GM12878 (cell line): ENCODE measurements around the gene GBX1.

Experiments
- ATF2 ChIP-seq: IDR thresholded peaks from 2 replicates; pipeline ENCODE4 v1.6.1; 2012; ENCODE audit warnings: low read length, inconsistent platforms
- CBFB ChIP-seq: IDR thresholded peaks from 2 replicates; pipeline ENCODE4 v1.6.1; 2016; ENCODE audit warnings: antibody characterized with exemption, low read depth
- CTCF ChIP-seq, 3 experiments: IDR thresholded peaks in 2 of 3; conservative IDR thresholded peaks in 1 of 3; 2 replicates each; pipeline ENCODE4 v1.5.1; 2011; ENCODE audit warnings: low read depth in 3 of 3, low read length in 3 of 3, mild to moderate bottlenecking in 3 of 3, control low read depth in 2 of 3, moderate library complexity in 2 of 3, inconsistent platforms in 1 of 3, mixed read lengths in 1 of 3; ENCODE audit not compliant: control insufficient read depth in 2 of 3, insufficient read depth in 1 of 3; ENCODE audit errors: extremely low read depth in 1 of 3
- IKZF1 ChIP-seq: fragments of 450-650 bp; conservative IDR thresholded peaks from 2 replicates; pipeline ENCODE4 v1.6.1; 2017; ENCODE audit warnings: antibody characterized with exemption, mild to moderate bottlenecking
- MAX ChIP-seq: IDR thresholded peaks from 2 replicates; pipeline ENCODE4 v1.6.1; 2012; ENCODE audit warnings: low read depth, low read length, improper control_type of control experiment
- PKNOX1 ChIP-seq: fragments of 450-650 bp; IDR thresholded peaks from 2 replicates; pipeline ENCODE4 v1.6.1; 2016; ENCODE audit warnings: mild to moderate bottlenecking
- POLR2AphosphoS5 ChIP-seq: IDR thresholded peaks from 2 replicates; pipeline ENCODE4 v1.6.1; 2011; ENCODE audit warnings: mild to moderate bottlenecking, low read length, inconsistent platforms
- RBBP5 ChIP-seq: fragments of 200-600 bp; sonication (generic); conservative IDR thresholded peaks from 2 replicates; pipeline ENCODE4 v1.6.1; 2016
- SMC3 ChIP-seq: IDR thresholded peaks from 2 replicates; pipeline ENCODE4 v1.6.1; 2011; ENCODE audit warnings: low read length, improper control_type of control experiment, borderline replicate concordance
- SUZ12 ChIP-seq: fragments of 200-600 bp; sonication (generic); IDR thresholded peaks from one replicate; pipeline ENCODE4 v1.6.1; 2018; ENCODE audit warnings: antibody characterized with exemption, mild to moderate bottlenecking; ENCODE audit not compliant: unreplicated experiment
- YY1 ChIP-seq: IDR thresholded peaks from 2 replicates; pipeline ENCODE4 v1.6.1; 2011; ENCODE audit warnings: low read depth, mild to moderate bottlenecking, low read length
- ZBED1 ChIP-seq: IDR thresholded peaks from 2 replicates; pipeline ENCODE4 v1.6.1; 2016; ENCODE audit warnings: borderline replicate concordance

GRCh38 chr7:151211155-151211772 lies 43.8 kb upstream of the GBX1 start:
- TF ChIP-seq SMC3 (no peak), ATF2 (no peak), MAX (no peak), SUZ12 (no peak), POLR2AphosphoS5 (no peak), CTCF (IDR thresholded peaks at IDR 0.05 in 2 of 3, conservative IDR thresholded peaks at IDR 0.05 in 1 of 3; ENCODE audit: control insufficient read depth in 2 of 3, extremely low read depth in 1 of 3, insufficient read depth in 1 of 3, low read depth in 3 of 3, low read length in 3 of 3) (no peak), IKZF1 (no peak), PKNOX1 (no peak), YY1 (no peak), CBFB (no peak), RBBP5 (no peak), ZBED1 (no peak)
